HFFc6 (cell line): ENCODE data around the gene RFTN1. TPM values are rescaled to one million over a fixed set of nuclear protein-coding genes. Genes with fewer than 3 reads are reported as not detected.

Source experiments
- DNase-seq: peaks from one replicate; pipeline ENCODE4 v3.0.0-alpha.2; 2018
- H3K27ac Mint-ChIP-seq: 2 replicates; pipeline ENCODE4 v1.8.0; 2020; ENCODE audit warnings: mild to moderate bottlenecking, mixed read lengths
- H3K27me3 Mint-ChIP-seq: 2 replicates; pipeline ENCODE4 v1.8.0; 2021; ENCODE audit warnings: mild to moderate bottlenecking, moderate library complexity, mixed read lengths; ENCODE audit not compliant: insufficient read depth
- H3K36me3 Mint-ChIP-seq: 2 replicates; pipeline ENCODE4 v1.8.0; 2021; ENCODE audit warnings: low read depth, mixed read lengths
- H3K4me1 Mint-ChIP-seq: 2 replicates; pipeline ENCODE4 v1.8.0; 2020; ENCODE audit warnings: low read depth, mixed read lengths
- H3K4me3 Mint-ChIP-seq: 2 replicates; pipeline ENCODE4 v1.8.0; 2020; ENCODE audit warnings: mild to moderate bottlenecking, moderate library complexity, mixed read lengths
- H3K9me3 Mint-ChIP-seq: 2 replicates; pipeline ENCODE4 v1.8.0; 2020; ENCODE audit warnings: mild to moderate bottlenecking, mixed read lengths
- CTCF ChIP-seq: fragments of 200-600 bp; sonication (generic); IDR thresholded peaks from 2 replicates; pipeline ENCODE4 v1.5.0; 2021; ENCODE audit warnings: antibody characterized with exemption, mild to moderate bottlenecking
- total RNA-seq, 6 experiments: library from RNA; stranded (reverse); fragmentation: NEBNext Ultra II Directional; extraction: Animal tissue kit (Norgen Biotek cat#: 25700); gene quantifications; 2 replicates in 1 of 6; 3 replicates in 5 of 6; pipeline ENCODE4 v1.2.3, GENCODE V29; 2021

Gene RFTN1
- total RNA-seq, 6 experiments from 2014 or later: 53.4 to 62.4 (median 57.4) TPM

- no peak for DNase-seq
- Mint-ChIP-seq H3K4me3 (no peak overlapping the region), H3K4me1 (peaks cover 13% of the 10 kb centered on the region; the same call in 1 of the 2 replicates), H3K36me3 (peaks cover 13% of the 10 kb centered on the region), H3K9me3 (no peaks in the 10 kb centered on the region), H3K27me3 (peaks cover 2% of the 10 kb centered on the region; the same call in 1 of the 2 replicates), H3K27ac (no peak overlapping the region)
- TF ChIP-seq CTCF: no peak
These were observed 52.6 kb downstream of the RFTN1 start for GRCh38 chr3:16460886-16461285.

- Mint-ChIP-seq H3K27me3 (peaks cover 2% of the 10 kb centered on the region; the same call in 1 of the 2 replicates), H3K4me1 (peaks cover 12% of the 10 kb centered on the region), H3K27ac (no peak overlapping the region), H3K9me3 (no peaks in the 10 kb centered on the region), H3K36me3 (peaks cover 13% of the 10 kb centered on the region), H3K4me3 (no peak overlapping the region)
- no peak for DNase-seq
- TF ChIP-seq CTCF: no peak
These were observed 53.2 kb downstream of the RFTN1 start for GRCh38 chr3:16460273-16460672.

GRCh38 chr3:16456784-16457415, 56.6 kb downstream of the RFTN1 start:
- Mint-ChIP-seq H3K9me3 (no peaks in the 10 kb centered on the region), H3K36me3 (peaks cover 15% of the 10 kb centered on the region), H3K27me3 (no peaks in the 10 kb centered on the region), H3K27ac (no peak overlapping the region), H3K4me3 (no peak overlapping the region), H3K4me1 (peaks cover 28% of the 10 kb centered on the region)
- peak; percentile 73 for DNase-seq
- no peak for TF ChIP-seq CTCF

DNA sequence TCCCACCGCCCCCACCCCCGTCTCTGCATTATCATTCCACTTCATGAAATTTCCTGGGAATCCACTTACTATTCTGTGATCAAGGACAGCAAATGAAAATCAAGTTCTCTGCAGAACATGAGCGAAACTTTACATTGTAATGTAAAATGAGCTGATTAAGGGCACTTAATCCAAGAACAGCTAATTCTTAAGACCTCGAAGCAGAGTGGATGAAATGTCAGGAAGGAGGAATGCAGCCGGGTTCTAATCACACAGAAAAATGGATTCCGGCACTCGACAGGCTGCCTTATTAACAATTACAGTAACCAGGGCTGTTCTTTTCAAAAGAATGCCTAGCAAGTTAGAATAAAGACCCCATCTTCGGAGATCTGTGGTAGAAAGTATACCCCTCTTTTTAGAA, 57.5 kb downstream of the RFTN1 start:
- H3K4me1 Mint-ChIP-seq: peaks cover 35% of the 10 kb centered on the region
- no peak for TF ChIP-seq CTCF
- no peak overlapping the region for H3K4me3 Mint-ChIP-seq
- no peaks in the 10 kb centered on the region for H3K9me3 Mint-ChIP-seq
- no peaks in the 10 kb centered on the region for H3K27me3 Mint-ChIP-seq
- H3K36me3 Mint-ChIP-seq: peaks cover 21% of the 10 kb centered on the region
- no peak for DNase-seq
- no peak overlapping the region for H3K27ac Mint-ChIP-seq

DNA sequence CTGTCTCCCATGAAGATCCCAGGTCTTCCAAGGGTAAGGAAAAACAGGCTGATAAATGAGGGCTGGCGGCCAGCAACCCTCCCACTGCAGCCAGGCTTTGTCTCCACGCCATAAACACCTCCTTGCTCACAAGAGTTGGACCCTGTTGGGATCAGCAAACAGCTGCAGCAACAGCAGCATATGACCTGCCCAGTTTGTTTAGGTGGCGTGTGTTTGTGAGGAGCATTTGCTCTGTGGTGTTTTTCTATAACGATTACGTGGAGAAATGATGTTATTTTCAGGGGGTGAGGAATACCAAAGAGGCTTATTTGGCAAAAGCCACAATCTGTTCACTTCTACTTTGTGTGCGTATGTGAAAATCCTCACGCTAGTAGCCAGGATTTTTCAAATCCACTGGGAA, 58.5 kb downstream of the RFTN1 start:
- Mint-ChIP-seq H3K27me3 (no peaks in the 10 kb centered on the region; the same call in 1 of the 2 replicates), H3K4me3 (no peak overlapping the region), H3K36me3 (peaks cover 25% of the 10 kb centered on the region), H3K9me3 (no peaks in the 10 kb centered on the region), H3K27ac (no peak overlapping the region), H3K4me1 (peaks cover 45% of the 10 kb centered on the region)
- DNase-seq: no peak
- no peak for TF ChIP-seq CTCF
